CD4-positive, alpha-beta T cell treated with Interleukin-4 for 4 hours (primary cell): ENCODE data around the gene CES1.
A peak's percentile ranks its signal among the peaks of the same experiment; 100 is the strongest.
"Not testable (repeated sequence)": the region's sequence is repeated elsewhere in the genome, so short reads cannot be mapped to it uniquely, and the experiment has no call there.

ENCODE experiments used
- DNase-seq: peaks from one replicate; pipeline ENCODE4 v3.0.0-alpha.2; 2020

CES1 gene

GRCh38 chr16:55832773-55833691, at the start of gene CES1:
CES1 (minus strand) TSS chr16:55833096; CDS start chr16:55833055, 41 bp downstream.
- no peak for DNase-seq

- no peak for DNase-seq
Measured at GRCh38 chr16:55876854-55877253, 44.0 kb upstream of the CES1 start.

GRCh38 chr16:55875273-55875672, 42.4 kb upstream of the CES1 start, which contains the start of gene CES5A:
CES5A (minus strand) TSS chr16:55875373; CDS start chr16:55875221, 152 bp downstream.
- DNase-seq: no peak

- no peak for DNase-seq
Measured at GRCh38 chr16:55873122-55873521, 40.2 kb upstream of the CES1 start.

- DNase-seq: no peak
Measured at GRCh38 chr16:55872130-55872529, 39.2 kb upstream of the CES1 start.

- DNase-seq: no peak
Measured at GRCh38 chr16:55871411-55872038, 38.6 kb upstream of the CES1 start.

GRCh38 chr16:55868980-55869379, 36.1 kb upstream of the CES1 start:
- no peak for DNase-seq

GRCh38 chr16:55868137-55868536, 35.2 kb upstream of the CES1 start:
- DNase-seq: no peak

GRCh38 chr16:55861288-55861687, 28.4 kb upstream of the CES1 start:
- no peak for DNase-seq

GRCh38 chr16:55857650-55858049, 24.8 kb upstream of the CES1 start:
- DNase-seq: not testable (repeated sequence)

GRCh38 chr16:55856950-55857349, 24.1 kb upstream of the CES1 start:
- DNase-seq: no peak

- no peak for DNase-seq
Measured at GRCh38 chr16:55853114-55853513, 20.2 kb upstream of the CES1 start.

- no peak for DNase-seq
Measured at GRCh38 chr16:55849536-55849935, 16.6 kb upstream of the CES1 start.

GRCh38 chr16:55846598-55847346, 13.9 kb upstream of the CES1 start:
- no peak for DNase-seq

- no peak for DNase-seq
Measured at GRCh38 chr16:55843105-55843395, 10.2 kb upstream of the CES1 start.

- DNase-seq: peak; percentile 55
Measured at GRCh38 chr16:55842369-55843104, 9.6 kb upstream of the CES1 start.

- DNase-seq: no peak
Measured at GRCh38 chr16:55839115-55839514, 6.2 kb upstream of the CES1 start.

GRCh38 chr16:55836158-55836611, 3.3 kb upstream of the CES1 start:
- DNase-seq: no peak

- no peak for DNase-seq
Measured at GRCh38 chr16:55835581-55835980, 2.7 kb upstream of the CES1 start.

- DNase-seq: not testable (repeated sequence)
Measured at GRCh38 chr16:55835173-55835572, 2.3 kb upstream of the CES1 start.

- DNase-seq: no peak
Measured at GRCh38 chr16:55834049-55834448, 1.2 kb upstream of the CES1 start.

GRCh38 chr16:55832425-55832772, 497 bp downstream of the CES1 start:
- no peak for DNase-seq
